K562 treated with DMSO at 1 percent for 48 hours (cell line): ENCODE results near the gene NUP214. TPM values are rescaled to one million over a fixed set of nuclear protein-coding genes. Genes with fewer than 3 reads are reported as not detected.

ENCODE experiments used
- total RNA-seq: library from RNA; unstranded; fragments of 300-600 nt; gene quantifications from 2 replicates; pipeline ENCODE4 v1.2.3, GENCODE V29; 2022; ENCODE audit warnings: low replicate concordance; ENCODE audit errors: extremely low read depth

Gene NUP214
- total RNA-seq: not detected in 2 replicates

GRCh38 chr9:131125288-131126058, at the start of gene NUP214:
NUP214 (plus strand) TSS chr9:131125586; CDS start chr9:131125705, 119 bp downstream.

DNA sequence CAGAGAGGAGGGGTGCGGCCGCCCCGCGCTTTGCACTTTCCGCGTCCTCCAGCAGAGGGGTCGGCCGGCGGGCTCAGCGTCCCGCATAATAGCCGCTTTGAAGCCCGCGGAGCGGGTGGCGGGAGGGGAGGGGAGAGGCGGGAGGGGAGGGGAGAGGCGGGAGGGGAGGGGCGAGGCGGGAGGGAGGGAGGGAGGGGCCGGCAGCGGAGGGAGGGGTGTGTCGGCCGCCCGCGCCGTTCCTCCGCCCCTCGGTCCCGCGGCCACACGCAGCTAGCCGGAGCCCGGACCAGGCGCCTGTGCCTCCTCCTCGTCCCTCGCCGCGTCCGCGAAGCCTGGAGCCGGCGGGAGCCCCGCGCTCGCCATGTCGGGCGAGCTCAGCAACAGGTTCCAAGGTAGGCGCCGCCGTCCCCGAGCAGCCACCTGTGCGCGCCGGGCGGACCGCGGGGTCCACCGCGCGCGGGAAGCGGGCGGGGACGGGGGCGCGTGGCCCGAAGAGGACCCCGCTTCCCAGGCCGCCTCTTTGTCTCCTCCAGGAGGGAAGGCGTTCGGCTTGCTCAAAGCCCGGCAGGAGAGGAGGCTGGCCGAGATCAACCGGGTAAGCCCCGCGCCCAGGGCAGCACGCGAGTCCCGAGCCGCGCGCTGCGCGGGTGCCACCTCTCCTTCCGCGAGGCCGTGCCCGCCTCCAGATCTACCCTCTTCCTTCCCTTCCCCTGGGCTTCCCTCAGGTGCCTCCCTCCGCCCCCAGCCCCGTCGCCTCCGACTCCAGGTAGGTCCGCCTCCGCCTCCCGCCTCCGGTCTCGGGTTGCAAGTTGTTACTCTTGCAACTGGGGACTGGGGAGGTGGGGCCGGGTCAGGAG, 28.9 kb upstream of the NUP214 start, which contains the start of gene AIF1L:
TSS of gene AIF1L (plus strand) at position 263 of the 857 bp plus-strand sequence. CDS start at position 362, 99 bp downstream.

DNA sequence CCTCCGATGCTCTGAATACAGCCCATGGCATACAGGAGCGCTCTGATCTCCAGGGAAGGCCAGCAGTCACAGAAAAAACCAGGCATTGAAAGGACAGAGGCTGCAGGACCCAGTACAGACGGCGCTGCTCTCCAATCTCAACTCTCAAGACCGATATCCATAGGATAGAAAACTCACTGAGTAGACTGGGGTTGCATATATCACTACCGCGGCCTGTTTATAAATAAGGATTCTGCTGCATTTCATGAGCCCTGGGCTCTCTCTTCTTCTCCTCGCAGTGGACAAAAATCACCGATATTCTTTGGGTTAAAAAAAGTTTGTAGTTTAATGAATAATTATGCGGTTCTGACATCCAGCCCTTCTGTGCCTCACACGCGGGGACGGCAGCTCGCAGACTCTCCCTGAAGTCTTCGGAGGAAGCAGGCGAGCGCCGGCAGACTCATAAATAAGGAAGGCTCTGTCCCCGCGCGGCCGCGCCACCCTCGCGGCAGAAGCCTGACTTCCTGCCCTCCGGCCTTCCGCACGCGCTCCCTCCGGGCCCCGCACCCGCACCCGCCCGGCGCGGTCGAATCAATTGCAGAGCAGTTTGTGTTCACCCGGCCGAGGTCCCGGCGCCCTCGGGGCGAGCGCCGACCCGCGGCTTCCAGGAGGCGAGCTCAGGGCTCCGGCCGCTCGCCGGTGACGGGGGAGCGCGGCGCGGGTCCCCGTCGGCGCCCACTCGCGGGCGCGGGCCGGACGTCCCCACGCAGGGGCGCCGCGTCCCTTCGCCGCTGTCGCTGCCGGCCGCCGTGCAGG, 150.9 kb downstream of the NUP214 start, which contains the start of gene FAM78A:
TSS of gene FAM78A (minus strand) at position 417 of the 795 bp plus-strand sequence. CDS start at position 86, 331 bp downstream.

Other genes starting within 250 kb of the NUP214 start
- gene QRFP, start 228.8 kb upstream of the NUP214 start, total RNA-seq: not detected in 2 replicates
- gene FIBCD1, start 186.3 kb upstream of the NUP214 start, total RNA-seq: not detected in 2 replicates
- not detected in 2 replicates for gene LAMC3, start 116.4 kb upstream of the NUP214 start, total RNA-seq
- gene AIF1L, start 29.1 kb upstream of the NUP214 start, total RNA-seq: not detected in 2 replicates
- not detected in 2 replicates for gene FAM78A, start 150.9 kb downstream of the NUP214 start, total RNA-seq
- gene PLPP7, start 164.1 kb downstream of the NUP214 start, total RNA-seq: not detected in 2 replicates